ENCODE measurements around the gene C2CD3.

The C2CD3 gene

GRCh38 chr11:74020539-74020938 is 150.3 kb downstream of the C2CD3 start:
- no peak for DNase-seq
- no peak for ATAC-seq

- ATAC-seq, result peak; percentile 92
- peak; percentile 78 for DNase-seq
Observed at GRCh38 chr11:74019860-74020259, 150.9 kb downstream of the C2CD3 start.

- DNase-seq, result no peak
- ATAC-seq, result peak; percentile 42
Observed at GRCh38 chr11:74019104-74019738, 151.6 kb downstream of the C2CD3 start.

GRCh38 chr11:74018331-74019005 is 152.3 kb downstream of the C2CD3 start:
- DNase-seq, result no peak
- ATAC-seq, result no peak

GRCh38 chr11:74017631-74018030 is 153.2 kb downstream of the C2CD3 start:
- ATAC-seq, result no peak
- DNase-seq, result no peak

- DNase-seq, result no peak
- no peak for ATAC-seq
Observed at GRCh38 chr11:74015919-74016684, 154.7 kb downstream of the C2CD3 start.

GRCh38 chr11:74014880-74015279 is 155.9 kb downstream of the C2CD3 start:
- no peak for DNase-seq
- ATAC-seq, result no peak

- ATAC-seq (no peak), DNase-seq (no peak)
Observed at GRCh38 chr11:74013141-74013540, 157.7 kb downstream of the C2CD3 start.

GRCh38 chr11:74012074-74012809 is 158.6 kb downstream of the C2CD3 start:
- no peak for ATAC-seq
- no peak for DNase-seq

GRCh38 chr11:74011360-74012073 is 159.3 kb downstream of the C2CD3 start:
- peak; percentile 64 for DNase-seq

GRCh38 chr11:74010306-74011300 is 160.2 kb downstream of the C2CD3 start:
- DNase-seq (no peak), ATAC-seq (no peak)

More at GRCh38 chr11:74011360-74012073, 159.3 kb downstream of the C2CD3 start:
- ATAC-seq, result peak; percentile 84

- ATAC-seq (no peak), DNase-seq (no peak)
Observed at GRCh38 chr11:74009675-74010305, 161.0 kb downstream of the C2CD3 start.

- DNase-seq (no peak), ATAC-seq (no peak)
Observed at GRCh38 chr11:74009230-74009547, 161.6 kb downstream of the C2CD3 start.

GRCh38 chr11:74008373-74009229 is 162.2 kb downstream of the C2CD3 start, which contains the start of gene UCP3:
UCP3 (minus strand) TSS chr11:74009085; CDS start chr11:74007042, 2,043 bp downstream.
- no peak for ATAC-seq
- no peak for DNase-seq

- ATAC-seq (no peak), DNase-seq (no peak)
Observed at GRCh38 chr11:74007691-74008372, 163.0 kb downstream of the C2CD3 start.

GRCh38 chr11:74006743-74007304 is 164.0 kb downstream of the C2CD3 start:
- DNase-seq (no peak), ATAC-seq (no peak)

- no peak for ATAC-seq
- DNase-seq, result no peak
Observed at GRCh38 chr11:74005721-74006517, 164.9 kb downstream of the C2CD3 start.

All from stimulated activated naive CD8-positive, alpha-beta T cell treated with anti-CD3 and anti-CD28 coated beads, Interleukin-15, Interleukin-2, amounts not matched to agents 100 U/mL and 50 U/mL, for 24 hours (primary cell).